Caco-2 (cell line): ENCODE results near the gene NOTCH2. TPM values are rescaled to one million over a fixed set of nuclear protein-coding genes. Genes with fewer than 3 reads are reported as not detected.

Experiments used
- BruUV-seq: library from RNA; stranded (reverse); fragments of 400-500 nt; replicated peaks from 2 replicates; lab custom pipeline; 2021; lab: Mats Ljungman, UMichigan
- CTCF ChIA-PET: fragments of 300-600 bp; sonication (Branson Sonifier 250); formaldehyde crosslinking; loops from one replicate; lab custom pipeline; 2022; ENCODE audit warnings: antibody characterized with exemption; lab: Charles Lee
- POLR2A ChIA-PET: fragments of 300-600 bp; sonication (Branson Sonifier 250); formaldehyde crosslinking; loops from one replicate; lab custom pipeline; 2022; ENCODE audit warnings: antibody characterized with exemption; lab: Charles Lee
- DNase-seq, 2 experiments: peaks; one replicate each; pipeline versions ENCODE4 v3.0.0 to v3.0.0-alpha.2; 2020 to 2022
- H3K27me3 ChIP-seq: replicated peaks from 2 replicates; pipeline ENCODE4 v1.6.0; 2011; ENCODE audit warnings: low read length; ENCODE audit not compliant: control insufficient read depth, insufficient read depth
- H3K36me3 ChIP-seq: 2 replicates; pipeline ENCODE4 v1.5.1; 2011; ENCODE audit warnings: low read length; ENCODE audit not compliant: control insufficient read depth, insufficient read depth
- H3K4me1 ChIP-seq: fragments of 250-450 bp; sonication (Bioruptor Pico); 2 replicates; pipeline ENCODE4 v1.5.1; 2020; ENCODE audit warnings: mild to moderate bottlenecking
- H3K4me3 ChIP-seq: 2 replicates; pipeline ENCODE4 v1.5.1; 2011; ENCODE audit warnings: low read depth, mild to moderate bottlenecking, control low read depth, low read length
- H3K9me3 ChIP-seq: fragments of 250-450 bp; sonication (Bioruptor Pico); 2 replicates; pipeline ENCODE4 v1.5.1; 2020; ENCODE audit warnings: mild to moderate bottlenecking, moderate library complexity
- H3K27ac Mint-ChIP-seq: one replicate; pipeline ENCODE4 v1.8.0; 2022; ENCODE audit warnings: mixed read lengths; ENCODE audit not compliant: unreplicated experiment
- H3K27me3 Mint-ChIP-seq: one replicate; pipeline ENCODE4 v1.8.0; 2022; ENCODE audit warnings: mixed read lengths; ENCODE audit not compliant: insufficient read depth, unreplicated experiment
- H3K36me3 Mint-ChIP-seq: one replicate; pipeline ENCODE4 v1.8.0; 2022; ENCODE audit warnings: mild to moderate bottlenecking, mixed read lengths; ENCODE audit not compliant: insufficient read depth, unreplicated experiment
- H3K4me1 Mint-ChIP-seq: one replicate; pipeline ENCODE4 v1.8.0; 2022; ENCODE audit warnings: low read depth, mixed read lengths; ENCODE audit not compliant: unreplicated experiment
- H3K4me3 Mint-ChIP-seq: one replicate; pipeline ENCODE4 v1.8.0; 2022; ENCODE audit warnings: mild to moderate bottlenecking, moderate library complexity, mixed read lengths; ENCODE audit not compliant: unreplicated experiment
- H3K9me3 Mint-ChIP-seq: one replicate; pipeline ENCODE4 v1.8.0; 2022; ENCODE audit warnings: mixed read lengths; ENCODE audit not compliant: unreplicated experiment
- CTCF ChIP-seq, 2 experiments: fragments of 200-600 bp in 1 of 2; IDR thresholded peaks; 1 replicate in 1 of 2; 2 replicates in 1 of 2; pipeline versions ENCODE4 v1.5.1 to v1.8.0; 2011 to 2022; ENCODE audit warnings: antibody characterized with exemption in 1 of 2, control low read depth in 1 of 2, inconsistent platforms in 1 of 2, low read depth in 1 of 2, low read length in 1 of 2, mild to moderate bottlenecking in 1 of 2, moderate library complexity in 1 of 2; ENCODE audit not compliant: insufficient read depth in 1 of 2, severe bottlenecking in 1 of 2, unreplicated experiment in 1 of 2
- intact Hi-C: fragments of 100-400 bp; cut with micrococcal nuclease; formaldehyde crosslinking; loops from one replicate; pipeline ENCODE4 v1.10.0; 2022; ENCODE audit not compliant: unreplicated experiment
- total RNA-seq: library from RNA; stranded (reverse); gene quantifications from 2 replicates; pipeline ENCODE4 v1.2.3, GENCODE V29; 2022

NOTCH2 gene
- total RNA-seq, 1 experiment from 2014 or later, result 41.1 TPM

GRCh38 chr1:119946724-119947123 is 122.7 kb downstream of the NOTCH2 start:
- no peak for TF ChIP-seq CTCF (IDR thresholded peaks at IDR 0.05; ENCODE audit: insufficient read depth in 1 of 2, low read depth in 1 of 2, low read length in 1 of 2, severe bottlenecking in 1 of 2, unreplicated experiment in 1 of 2)
- BruUV-seq, result no TSS peak
- intact Hi-C loops, result loop anchor here (10.0 kb wide), 1 partner anchor 72 kb away; no protein-coding TSS in a partner anchor
- Mint-ChIP-seq H3K4me3 (no peak overlapping the region), H3K27ac (no peak overlapping the region), H3K9me3 (no peaks in the 10 kb centered on the region), H3K27me3 (no peaks in the 10 kb centered on the region), H3K36me3 (peaks cover 5% of the 10 kb centered on the region), H3K4me1 (no peaks in the 10 kb centered on the region)
- no peak for DNase-seq
- H3K4me3 ChIP-seq, result no peak overlapping the region
- no peaks in the 10 kb centered on the region for H3K27me3 ChIP-seq
- ChIA-PET POLR2A (no interaction called here), CTCF (no interaction called here)
- peaks cover 3% of the 10 kb centered on the region; the same call in 1 of the 2 replicates for H3K4me1 ChIP-seq
- H3K9me3 ChIP-seq, result no peaks in the 10 kb centered on the region
- H3K36me3 ChIP-seq, result no peaks in the 10 kb centered on the region; the same call in 1 of the 2 replicates

- H3K36me3 Mint-ChIP-seq, result peaks cover 7% of the 10 kb centered on the region
- no peak for TF ChIP-seq CTCF (IDR thresholded peaks at IDR 0.05; ENCODE audit: insufficient read depth in 1 of 2, low read depth in 1 of 2, low read length in 1 of 2, severe bottlenecking in 1 of 2, unreplicated experiment in 1 of 2)
- Histone ChIP-seq H3K9me3 (no peaks in the 10 kb centered on the region), H3K4me1 (peaks cover 3% of the 10 kb centered on the region; the same call in 1 of the 2 replicates), H3K36me3 (no peaks in the 10 kb centered on the region), H3K27me3 (no peaks in the 10 kb centered on the region), H3K4me3 (no peak overlapping the region)
- CTCF ChIA-PET, result no interaction called here
- POLR2A ChIA-PET, result no interaction called here
- H3K9me3 Mint-ChIP-seq, result no peaks in the 10 kb centered on the region
- no peak overlapping the region for H3K4me3 Mint-ChIP-seq
- intact Hi-C loops, result loop anchor here (10.0 kb wide), 1 partner anchor 68 kb away; no protein-coding TSS in a partner anchor
- BruUV-seq, result no TSS peak
- no peak overlapping the region for H3K27ac Mint-ChIP-seq
- DNase-seq, result no peak
- H3K27me3 Mint-ChIP-seq, result no peaks in the 10 kb centered on the region
- H3K4me1 Mint-ChIP-seq, result no peaks in the 10 kb centered on the region
Observed at GRCh38 chr1:119943216-119943615, 126.2 kb downstream of the NOTCH2 start.

- H3K4me1 Mint-ChIP-seq, result no peaks in the 10 kb centered on the region
Observed at GRCh38 chr1:119941392-119941791, 128.1 kb downstream of the NOTCH2 start.

More at GRCh38 chr1:119941392-119941791, 128.1 kb downstream of the NOTCH2 start:
- intact Hi-C loops, result loop anchor here (10.0 kb wide), 1 partner anchor 67 kb away; no protein-coding TSS in a partner anchor
- no peak overlapping the region for H3K4me3 ChIP-seq
- DNase-seq, result no peak
- no peaks in the 10 kb centered on the region for H3K27me3 ChIP-seq
- ChIA-PET CTCF (no interaction called here), POLR2A (no interaction called here)
- no peaks in the 10 kb centered on the region for H3K9me3 ChIP-seq
- Mint-ChIP-seq H3K36me3 (peaks cover 6% of the 10 kb centered on the region), H3K27ac (no peak overlapping the region), H3K9me3 (no peaks in the 10 kb centered on the region), H3K4me3 (no peak overlapping the region), H3K27me3 (no peaks in the 10 kb centered on the region)
- H3K4me1 ChIP-seq, result no peaks in the 10 kb centered on the region
- no TSS peak for BruUV-seq
- no peak for TF ChIP-seq CTCF (IDR thresholded peaks at IDR 0.05; ENCODE audit: insufficient read depth in 1 of 2, low read depth in 1 of 2, low read length in 1 of 2, severe bottlenecking in 1 of 2, unreplicated experiment in 1 of 2)
- H3K36me3 ChIP-seq, result no peaks in the 10 kb centered on the region
